ENCODE results near the gene LGMN.

DNA sequence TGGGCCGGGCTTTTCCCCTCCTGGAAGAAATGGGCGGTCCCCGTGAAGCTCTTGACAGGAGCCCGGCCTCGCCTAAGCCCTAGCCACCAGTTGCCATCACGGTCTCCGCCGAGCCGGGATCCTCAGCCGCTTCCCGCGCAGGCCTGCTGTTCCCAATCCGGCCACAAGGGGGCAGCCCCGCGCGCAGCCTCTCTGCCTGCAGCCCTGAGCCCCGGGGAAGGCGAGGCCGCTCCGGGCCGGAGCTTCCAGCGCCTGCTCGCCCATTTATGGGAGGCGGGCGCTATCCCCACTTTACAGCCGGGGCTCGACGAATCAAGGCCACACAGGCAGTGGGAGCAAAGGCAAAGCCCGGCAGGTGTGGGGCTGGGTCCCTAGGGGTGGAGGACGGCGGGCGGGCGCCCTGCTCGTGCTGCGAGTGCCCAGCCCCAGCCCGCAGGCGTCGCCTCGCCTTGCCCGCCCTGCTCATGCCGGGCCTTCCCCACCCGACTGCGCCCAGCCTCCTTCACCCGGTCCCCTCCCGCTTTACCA lies 61.5 kb downstream of the LGMN start:
- no peak for TF ChIP-seq REST (IDR thresholded peaks at IDR 0.05; ENCODE audit: low read depth)
- no peak for TF ChIP-seq EP300 (IDR thresholded peaks at IDR 0.05; ENCODE audit: borderline replicate concordance)
- 0 out of 2 replicates have a peak, but pooled peaks have one; percentile 41 for TF ChIP-seq YY1 (IDR thresholded peaks at IDR 0.05; ENCODE audit: low read depth)
- no peak for TF ChIP-seq FOXM1 (IDR thresholded peaks at IDR 0.05; ENCODE audit: borderline replicate concordance, low read depth)

Measured in Ishikawa (cell line).